Tibial nerve (tissue), 3 donors: ENCODE measurements around the gene SOCS4.

ENCODE experiments used
- POLR2A ChIP-seq, 2 donors: fragments of 450-650 bp; IDR thresholded peaks; one replicate each; pipeline ENCODE4 v1.6.1; 2017; ENCODE audit warnings: antibody characterized with exemption in 2 of 2, mild to moderate bottlenecking in 2 of 2, moderate library complexity in 2 of 2
- TF ChIP-seq, protein P1 (sequence below), 5 experiments: fragments of 200-600 bp in 3 of 5; fragments of 450-650 bp in 2 of 5; sonication (generic) in 3 of 5; IDR thresholded peaks; one replicate each; pipeline ENCODE4 v1.5.1; 2016 to 2019; ENCODE audit warnings: antibody characterized with exemption in 5 of 5, mild to moderate bottlenecking in 3 of 5, moderate library complexity in 2 of 5

DNA sequence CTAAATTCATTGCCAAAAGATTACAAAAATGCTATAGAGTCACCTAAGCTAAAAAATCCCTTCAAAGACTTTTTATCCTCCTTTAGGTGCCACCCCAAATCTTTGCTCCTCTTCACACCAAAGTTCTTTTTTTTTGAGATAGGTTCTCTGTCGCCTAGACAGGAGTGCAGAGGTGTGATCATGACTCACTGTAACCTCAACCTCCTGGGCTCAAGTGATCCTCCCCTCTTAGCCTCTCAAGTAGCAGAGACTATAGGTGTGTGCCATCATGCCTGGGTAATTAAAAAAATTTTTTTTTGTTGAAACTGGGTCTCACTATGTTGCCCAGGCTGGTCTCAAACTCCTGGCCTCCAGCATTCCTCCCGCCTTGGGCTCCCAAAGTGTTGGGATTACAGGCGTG is 48.0 kb upstream of the SOCS4 start:
- TF ChIP-seq, protein P1, sequence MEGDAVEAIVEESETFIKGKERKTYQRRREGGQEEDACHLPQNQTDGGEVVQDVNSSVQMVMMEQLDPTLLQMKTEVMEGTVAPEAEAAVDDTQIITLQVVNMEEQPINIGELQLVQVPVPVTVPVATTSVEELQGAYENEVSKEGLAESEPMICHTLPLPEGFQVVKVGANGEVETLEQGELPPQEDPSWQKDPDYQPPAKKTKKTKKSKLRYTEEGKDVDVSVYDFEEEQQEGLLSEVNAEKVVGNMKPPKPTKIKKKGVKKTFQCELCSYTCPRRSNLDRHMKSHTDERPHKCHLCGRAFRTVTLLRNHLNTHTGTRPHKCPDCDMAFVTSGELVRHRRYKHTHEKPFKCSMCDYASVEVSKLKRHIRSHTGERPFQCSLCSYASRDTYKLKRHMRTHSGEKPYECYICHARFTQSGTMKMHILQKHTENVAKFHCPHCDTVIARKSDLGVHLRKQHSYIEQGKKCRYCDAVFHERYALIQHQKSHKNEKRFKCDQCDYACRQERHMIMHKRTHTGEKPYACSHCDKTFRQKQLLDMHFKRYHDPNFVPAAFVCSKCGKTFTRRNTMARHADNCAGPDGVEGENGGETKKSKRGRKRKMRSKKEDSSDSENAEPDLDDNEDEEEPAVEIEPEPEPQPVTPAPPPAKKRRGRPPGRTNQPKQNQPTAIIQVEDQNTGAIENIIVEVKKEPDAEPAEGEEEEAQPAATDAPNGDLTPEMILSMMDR (IDR thresholded peaks at IDR 0.05) = no peak
- no peak for TF ChIP-seq POLR2A (IDR thresholded peaks at IDR 0.05)
